Neural cell (in vitro differentiated cells): Measurements from ENCODE around the gene CLEC3A. TPM values are rescaled to one million over a fixed set of nuclear protein-coding genes. Genes with fewer than 3 reads are reported as not detected.

Source experiments
- H2AFZ ChIP-seq: fragments of 200-600, 300-800 bp; sonication (generic), shearing (Covaris generic); 2 replicates; pipeline ENCODE4 v1.6.0; 2014; ENCODE audit warnings: low read depth, mild to moderate bottlenecking, antibody characterized with exemption, low read length, moderate library complexity
- H3F3A ChIP-seq: fragments of 200-600 bp; shearing (Covaris generic); 2 replicates; pipeline ENCODE4 v1.6.1; 2016; ENCODE audit warnings: mild to moderate bottlenecking, moderate library complexity, mixed read lengths, antibody characterized with exemption, low read length; ENCODE audit not compliant: insufficient read depth, poor library complexity, severe bottlenecking
- H3K27ac ChIP-seq: fragments of 200-600, 300-800 bp; sonication (generic), shearing (Covaris generic); 2 replicates; pipeline ENCODE4 v1.5.1; 2014; ENCODE audit warnings: mild to moderate bottlenecking, low read length, moderate library complexity
- H3K27me3 ChIP-seq: fragments of 300-800, 200-600 bp; sonication (generic), shearing (Covaris generic); 2 replicates; pipeline ENCODE4 v1.6.0; 2014; ENCODE audit warnings: mild to moderate bottlenecking, low read depth, low read length, moderate library complexity; ENCODE audit not compliant: insufficient read depth
- H3K36me3 ChIP-seq: fragments of 300-800, 200-600 bp; sonication (generic), shearing (Covaris generic); 2 replicates; pipeline ENCODE4 v1.5.1; 2014; ENCODE audit warnings: mild to moderate bottlenecking, antibody characterized with exemption, low read length, moderate library complexity; ENCODE audit not compliant: insufficient read depth
- H3K4me2 ChIP-seq: fragments of 300-800, 200-600 bp; sonication (generic), shearing (Covaris generic); 2 replicates; pipeline ENCODE4 v1.6.0; 2014; ENCODE audit warnings: mild to moderate bottlenecking, low read length
- H3K4me3 ChIP-seq: fragments of 300-800, 200-600 bp; sonication (generic), shearing (Covaris generic); 2 replicates; pipeline ENCODE4 v1.5.1; 2014; ENCODE audit warnings: mild to moderate bottlenecking, low read length, moderate library complexity
- H3K79me2 ChIP-seq: fragments of 200-600 bp; shearing (Covaris generic); replicated peaks from 2 replicates; pipeline ENCODE4 v1.6.0; 2014; ENCODE audit warnings: mild to moderate bottlenecking, low read length, moderate library complexity; ENCODE audit not compliant: insufficient read depth
- H3K9ac ChIP-seq: fragments of 300-800, 200-600 bp; sonication (generic), shearing (Covaris generic); 2 replicates; pipeline ENCODE4 v1.6.1; 2016; ENCODE audit warnings: mild to moderate bottlenecking, low read length, mixed read lengths
- H3K9me2 ChIP-seq: fragments of 200-600 bp; shearing (Covaris generic); 2 replicates; pipeline ENCODE4 v1.6.1; 2016; ENCODE audit warnings: mild to moderate bottlenecking, low read length, mixed read lengths; ENCODE audit not compliant: insufficient read depth
- H3K9me3 ChIP-seq: fragments of 200-600, 300-800 bp; sonication (generic), shearing (Covaris generic); 2 replicates; pipeline ENCODE4 v1.6.1; 2016; ENCODE audit warnings: mild to moderate bottlenecking, mixed run types, low read length, moderate library complexity, mixed read lengths
- H4K20me1 ChIP-seq: fragments of 200-600 bp; shearing (Covaris generic); 2 replicates; pipeline ENCODE4 v1.6.1; 2016; ENCODE audit warnings: mild to moderate bottlenecking, mixed run types; ENCODE audit not compliant: insufficient read depth
- CTCF ChIP-seq: fragments of 450-650 bp; IDR thresholded peaks from 2 replicates; pipeline ENCODE4 v1.5.1; 2014; ENCODE audit warnings: antibody characterized with exemption, mild to moderate bottlenecking, moderate library complexity; ENCODE audit not compliant: poor library complexity, severe bottlenecking
- EP300 ChIP-seq: fragments of 450-650 bp; conservative IDR thresholded peaks from 2 replicates; pipeline ENCODE4 v1.6.1; 2014; ENCODE audit warnings: antibody characterized with exemption, mild to moderate bottlenecking, moderate library complexity; ENCODE audit not compliant: poor library complexity, severe bottlenecking
- EZH2 ChIP-seq: fragments of 200-600, 300-800 bp; shearing (Covaris generic), sonication (generic); IDR thresholded peaks from 2 replicates; pipeline ENCODE4 v1.6.1; 2014; ENCODE audit warnings: antibody characterized with exemption, low read length, borderline replicate concordance, mild to moderate bottlenecking; ENCODE audit not compliant: insufficient read depth, poor library complexity, severe bottlenecking
- MXI1 ChIP-seq: fragments of 450-650 bp; conservative IDR thresholded peaks from 2 replicates; pipeline ENCODE4 v1.6.1; 2014; ENCODE audit warnings: antibody characterized with exemption, mild to moderate bottlenecking; ENCODE audit not compliant: poor library complexity, severe bottlenecking
- POLR2AphosphoS5 ChIP-seq: IDR thresholded peaks from 2 replicates; pipeline ENCODE4 v1.6.1; 2012
- RAD21 ChIP-seq: fragments of 450-650 bp; conservative IDR thresholded peaks from 2 replicates; pipeline ENCODE4 v1.6.1; 2014; ENCODE audit warnings: antibody characterized with exemption, mild to moderate bottlenecking, moderate library complexity
- REST ChIP-seq: IDR thresholded peaks from 2 replicates; pipeline ENCODE4 v1.6.1; 2012; ENCODE audit warnings: borderline replicate concordance
- SMC3 ChIP-seq: fragments of 450-650 bp; conservative IDR thresholded peaks from 2 replicates; pipeline ENCODE4 v1.6.1; 2014; ENCODE audit warnings: antibody characterized with exemption, mild to moderate bottlenecking, moderate library complexity; ENCODE audit not compliant: poor library complexity
- TAF1 ChIP-seq: IDR thresholded peaks from 2 replicates; pipeline ENCODE4 v1.6.1; 2012; ENCODE audit warnings: low read depth
- polyA plus RNA-seq: library from polyadenylated mRNA; depleted of rRNA; stranded (reverse); fragments of >200 nt; gene quantifications from 2 replicates; pipeline ENCODE4 v1.2.3, GENCODE V29; 2014

The CLEC3A gene
- polyA plus RNA-seq, 1 donor from 2014 or later, result not detected

DNA sequence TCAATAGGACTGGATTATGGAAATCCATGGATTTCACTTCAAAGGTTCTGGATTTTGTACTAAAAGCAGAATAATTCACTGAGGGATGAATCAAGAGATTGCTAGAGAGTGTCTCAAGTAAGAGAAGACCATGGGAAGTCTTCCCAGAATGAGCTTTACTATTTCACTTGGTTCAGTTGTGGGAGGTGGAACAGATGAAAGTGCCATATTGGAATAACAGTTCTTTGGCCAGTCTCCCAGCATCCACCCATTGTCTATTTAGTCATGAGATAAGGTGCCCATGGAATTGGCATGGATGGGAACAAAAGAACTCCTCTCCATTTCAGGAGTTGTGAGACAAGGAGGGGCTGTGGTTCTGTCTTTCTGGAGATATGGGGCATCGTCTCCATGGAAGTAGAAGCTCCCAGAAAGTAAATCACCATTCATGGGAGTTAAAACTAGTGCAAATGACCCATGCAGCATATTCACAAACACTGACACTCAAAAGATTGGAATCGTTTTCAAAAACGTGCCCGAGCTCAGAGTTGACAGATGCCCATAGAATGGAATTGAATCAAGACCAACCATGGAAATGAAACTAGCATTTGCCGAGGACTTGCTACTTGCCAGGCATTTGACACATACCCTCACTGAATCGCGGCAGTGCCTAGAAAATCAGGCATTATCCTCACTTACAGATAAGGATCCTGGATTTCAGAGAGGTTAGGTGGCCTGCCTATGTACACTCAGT, 36.2 kb upstream of the CLEC3A start:
- Histone ChIP-seq H3F3A (no peaks in the 10 kb centered on the region), H3K27ac (no peak overlapping the region), H3K4me2 (no peak overlapping the region), H3K4me3 (no peak overlapping the region), H3K79me2 (no peaks in the 10 kb centered on the region), H3K9me2 (no peaks in the 10 kb centered on the region), H3K27me3 (no peaks in the 10 kb centered on the region), H3K9ac (no peak overlapping the region), H3K9me3 (no peaks in the 10 kb centered on the region), H2AFZ (no peak overlapping the region), H3K36me3 (no peaks in the 10 kb centered on the region), H4K20me1 (no peaks in the 10 kb centered on the region)
- TF ChIP-seq TAF1 (no peak), MXI1 (no peak), RAD21 (no peak), EP300 (no peak), CTCF (no peak), POLR2AphosphoS5 (no peak), SMC3 (no peak), EZH2 (no peak), REST (no peak)

DNA sequence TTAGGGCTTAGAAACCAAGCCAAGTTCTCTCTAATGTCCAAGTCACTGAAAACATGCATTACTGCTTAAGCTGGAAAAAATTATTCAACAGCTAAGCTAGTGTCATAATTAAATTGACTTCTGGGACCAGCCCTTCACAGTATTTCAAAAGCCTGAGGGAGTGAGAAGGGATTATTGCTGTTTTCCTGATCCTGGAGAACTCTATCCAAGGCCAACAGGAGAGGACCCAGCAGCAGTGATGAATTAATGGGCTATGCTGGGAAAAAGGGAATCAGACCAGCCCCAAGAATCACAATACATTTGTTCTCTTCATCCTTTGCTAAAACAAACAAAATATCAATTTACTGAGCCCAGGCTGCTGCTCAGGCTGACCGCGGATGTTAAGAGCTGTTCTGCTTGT, 34.5 kb upstream of the CLEC3A start:
- Histone ChIP-seq H3K4me2 (no peak overlapping the region), H3K9ac (no peak overlapping the region), H3K4me3 (no peak overlapping the region), H3K79me2 (no peaks in the 10 kb centered on the region), H3K27me3 (no peaks in the 10 kb centered on the region), H2AFZ (no peak overlapping the region), H3K36me3 (no peaks in the 10 kb centered on the region), H3F3A (no peaks in the 10 kb centered on the region), H4K20me1 (no peaks in the 10 kb centered on the region), H3K27ac (no peak overlapping the region), H3K9me3 (no peaks in the 10 kb centered on the region), H3K9me2 (no peaks in the 10 kb centered on the region)
- TF ChIP-seq TAF1 (no peak), REST (no peak), POLR2AphosphoS5 (no peak), MXI1 (no peak), SMC3 (no peak), CTCF (no peak), RAD21 (no peak), EZH2 (no peak)
